ENCODE results near the gene GRK5. TPM values are rescaled to one million over a fixed set of nuclear protein-coding genes. Genes with fewer than 3 reads are reported as not detected.

GRK5 gene
- total RNA-seq, 1 donor from 2014 or later = 43.2 TPM

- Mint-ChIP-seq H3K27me3 (ENCODE audit: unreplicated experiment) (no peaks in the 10 kb centered on the region), H3K4me1 (ENCODE audit: unreplicated experiment) (peaks cover 2% of the 10 kb centered on the region), H3K36me3 (ENCODE audit: unreplicated experiment) (peaks cover 3% of the 10 kb centered on the region), H3K27ac (ENCODE audit: unreplicated experiment) (no peak overlapping the region), H3K4me3 (ENCODE audit: unreplicated experiment) (no peak overlapping the region), H3K9me3 (ENCODE audit: unreplicated experiment) (no peaks in the 10 kb centered on the region)
- DNase-seq (ENCODE audit: extremely low spot score, unreplicated experiment) = no peak
- no peak for TF ChIP-seq CTCF (IDR thresholded peaks at IDR 0.05)
Observed at GRCh38 chr10:119505131-119505551, 297.8 kb downstream of the GRK5 start.

Small RNAs within 50 kb of the gene (microRNA-seq; reads per million reads assigned to microRNA genes)
- gene MIR4681 (ENCODE audit: unreplicated experiment) = not detected

Other genes with a start within 250 kb of the GRK5 start
- 9.1 and 9.6 TPM in 2 replicates for gene NANOS1, start 177.9 kb upstream of the GRK5 start, total RNA-seq
- gene EIF3A, start 126.8 kb upstream of the GRK5 start, total RNA-seq = 146 and 147 TPM in 2 replicates
- gene DENND10, start 103.5 kb upstream of the GRK5 start, total RNA-seq = 43.1 and 50.6 TPM in 2 replicates
- 10.9 and 12.2 TPM in 2 replicates for gene SFXN4, start 41.9 kb upstream of the GRK5 start, total RNA-seq
- 76.7 and 76.9 TPM in 2 replicates for gene PRDX3, start 28.8 kb upstream of the GRK5 start, total RNA-seq